K562 (cell line): Measurements from ENCODE around the gene SYNRG. TPM values are rescaled to one million over a fixed set of nuclear protein-coding genes. Genes with fewer than 3 reads are reported as not detected.

ENCODE experiments used
- ATAC-seq: fragments of 200-7000 bp; cut with Tn5 transposase; 3 replicates; pipeline ENCODE4 v1.9.1; 2020; ENCODE audit warnings: moderate library complexity
- BruUV-seq: library from RNA; stranded (reverse); fragments of 400-500 nt; replicated peaks from 2 replicates; lab custom pipeline; 2021; lab: Mats Ljungman, UMichigan
- CTCF ChIA-PET: fragments of 300-600 bp; formaldehyde crosslinking; extraction: SDS; loops from one replicate; lab custom pipeline; 2021; ENCODE audit warnings: low intra/inter-chr PET ratio; lab: Yijun Ruan, JAX
- POLR2A ChIA-PET: fragments of 300-600, 350-650 bp; sonication (Branson Sonifier 250); formaldehyde crosslinking; extraction: SDS; loops from one replicate; lab custom pipeline; 2021; ENCODE audit warnings: antibody characterized with exemption, inconsistent platforms; lab: Yijun Ruan, JAX
- DNase-seq, 4 experiments: peaks; one replicate each; pipeline versions ENCODE4 v3.0.0 to v3.0.0-alpha.2; 2011 to 2018; ENCODE audit warnings: low spot score in 3 of 4, mixed read lengths in 3 of 4; ENCODE audit errors: extremely low read depth in 1 of 4
- FAIRE-seq: peaks from 2 replicates; lab custom pipeline; 2011; peaks lifted over from hg19 to GRCh38; lab: Jason Lieb, UNC
- H2AFZ ChIP-seq: 2 replicates; pipeline ENCODE4 v1.6.0; 2011; ENCODE audit warnings: low read depth, low read length, control low read depth, inconsistent platforms
- H3K27ac ChIP-seq: fragments of 200-600 bp; 3 replicates; pipeline ENCODE4 v1.8.0; 2011; ENCODE audit warnings: low read depth, mild to moderate bottlenecking, control low read depth, inconsistent platforms, low read length, moderate library complexity, mixed read lengths; ENCODE audit errors: extremely low read depth
- H3K27me3 ChIP-seq, 2 experiments: fragments of 300-600 bp in 1 of 2; 2 replicates in 1 of 2; 3 replicates in 1 of 2; pipeline versions ENCODE4 v1.6.0 to v1.8.0; 2011; ENCODE audit warnings: inconsistent platforms in 2 of 2, low read length in 2 of 2, mild to moderate bottlenecking in 1 of 2, mixed read lengths in 1 of 2, moderate library complexity in 1 of 2; ENCODE audit not compliant: control insufficient read depth in 2 of 2, insufficient read depth in 2 of 2
- H3K36me3 ChIP-seq: fragments of 300-600 bp; 3 replicates; pipeline ENCODE4 v1.8.0; 2011; ENCODE audit warnings: mild to moderate bottlenecking, low read length, inconsistent platforms; ENCODE audit not compliant: control insufficient read depth, insufficient read depth
- H3K4me1 ChIP-seq, 2 experiments: fragments of 200-600 bp in 1 of 2; replicated peaks in 1 of 2; 2 replicates in 1 of 2; 3 replicates in 1 of 2; pipeline versions ENCODE4 v1.5.1 to v1.8.0; 2011; ENCODE audit warnings: inconsistent platforms in 2 of 2, low read length in 2 of 2, mild to moderate bottlenecking in 1 of 2, mixed read lengths in 1 of 2, moderate library complexity in 1 of 2; ENCODE audit not compliant: control insufficient read depth in 2 of 2, insufficient read depth in 2 of 2
- H3K4me2 ChIP-seq: 2 replicates; pipeline ENCODE4 v1.6.1; 2011; ENCODE audit warnings: low read length, control low read depth, inconsistent platforms, mixed read lengths; ENCODE audit not compliant: insufficient read depth
- H3K4me3 ChIP-seq: fragments of 200-600 bp; sonication (generic), shearing (Covaris generic); 2 replicates; pipeline ENCODE4 v1.5.1; 2016; ENCODE audit warnings: control low read depth, inconsistent platforms
- H3K79me2 ChIP-seq: fragments of 200-600 bp; 3 replicates; pipeline ENCODE4 v1.8.0; 2011; ENCODE audit warnings: low read length, inconsistent platforms; ENCODE audit not compliant: control insufficient read depth, insufficient read depth
- H3K9ac ChIP-seq, 2 experiments: 2 replicates each; pipeline versions ENCODE4 v1.6.0 to v1.6.1; 2011; ENCODE audit warnings: low read depth in 2 of 2, low read length in 2 of 2, control low read depth in 1 of 2, inconsistent platforms in 1 of 2, mild to moderate bottlenecking in 1 of 2, mixed read lengths in 1 of 2; ENCODE audit not compliant: insufficient read depth in 1 of 2
- H3K9me1 ChIP-seq: one replicate; pipeline ENCODE4 v1.6.0; 2011; ENCODE audit warnings: inconsistent platforms, mild to moderate bottlenecking, low read length, moderate library complexity; ENCODE audit not compliant: control insufficient read depth, insufficient read depth
- H3K9me3 ChIP-seq: replicated peaks from 2 replicates; pipeline ENCODE4 v1.5.1; 2011; ENCODE audit warnings: low read depth, low read length, inconsistent platforms; ENCODE audit not compliant: control insufficient read depth, insufficient read depth
- H4K20me1 ChIP-seq: replicated peaks from 2 replicates; pipeline ENCODE4 v1.6.1; 2011; ENCODE audit warnings: low read length, inconsistent platforms, mixed read lengths; ENCODE audit not compliant: control insufficient read depth, insufficient read depth
- ARNT ChIP-seq, 2 experiments: fragments of 450-650 bp; IDR thresholded peaks; 2 replicates each; pipeline ENCODE4 v1.6.1; 2016; ENCODE audit warnings: mild to moderate bottlenecking in 1 of 2
- FOXK1 ChIP-seq: sonication (generic); formaldehyde crosslinking; IDR thresholded peaks from 2 replicates; pipeline ENCODE4 v1.8.0; 2022; ENCODE audit warnings: missing genetic modification reagents, mild to moderate bottlenecking, borderline replicate concordance
- KDM1A ChIP-seq, 2 experiments: fragments of 450-650 bp; IDR thresholded peaks; 2 replicates each; pipeline ENCODE4 v1.6.1; 2016; ENCODE audit warnings: mild to moderate bottlenecking in 2 of 2
- MEF2D ChIP-seq: conservative IDR thresholded peaks from 2 replicates; pipeline ENCODE4 v1.6.1; 2016; ENCODE audit warnings: low read depth, missing genetic modification characterization, missing compliant biosample characterization
- NCOA6 ChIP-seq: fragments of 450-650 bp; IDR thresholded peaks from 2 replicates; pipeline ENCODE4 v1.6.1; 2017; ENCODE audit warnings: mild to moderate bottlenecking
- PCBP2 ChIP-seq: fragments of 200-400 bp; formaldehyde crosslinking; IDR thresholded peaks from 2 replicates; pipeline ENCODE4 v1.6.1; 2018; ENCODE audit warnings: low read length, low read depth, mild to moderate bottlenecking, moderate library complexity; ENCODE audit not compliant: poor library complexity, severe bottlenecking
- PYGO2 ChIP-seq: fragments of 450-650 bp; IDR thresholded peaks from 2 replicates; pipeline ENCODE4 v1.6.1; 2016; ENCODE audit warnings: mild to moderate bottlenecking, missing genetic modification characterization, moderate library complexity, missing compliant biosample characterization
- TAL1 ChIP-seq: fragments of 450-650 bp; IDR thresholded peaks from 2 replicates; pipeline ENCODE4 v1.6.1; 2016; ENCODE audit warnings: mild to moderate bottlenecking
- ZEB2 ChIP-seq: fragments of 450-650 bp; IDR thresholded peaks from 2 replicates; pipeline ENCODE4 v1.6.1; 2016
- ZFP36 ChIP-seq: fragments of 150-350 bp; IDR thresholded peaks from 2 replicates; pipeline ENCODE4 v1.6.1; 2018; ENCODE audit warnings: low read length, low read depth; ENCODE audit not compliant: partially characterized antibody
- WGBS: fragments of 100-300 bp; shearing (Covaris generic); methylation state at CpG from one replicate; pipeline ENCODE4 v1.1.6; 2016; ENCODE audit warnings: low coverage, mixed read lengths; ENCODE audit not compliant: insufficient coverage; ENCODE audit errors: missing lambda C conversion rate; 5-methylcytosine and 5-hydroxymethylcytosine counted together
- in situ Hi-C: fragments of 300-500 bp; cut with MboI; formaldehyde crosslinking; loops from 4 replicates; pipeline ENCODE4 v1.15.0; 2018; ENCODE audit warnings: inconsistent platforms, mixed read lengths
- intact Hi-C: fragments of 100-400 bp; cut with micrococcal nuclease; formaldehyde crosslinking; loops from 2 replicates; pipeline ENCODE4 v1.14.2; 2022
- polyA plus RNA-seq, 8 experiments: library from polyadenylated mRNA; depleted of rRNA in 4 of 8; stranded (reverse) in 5 of 8; unstranded in 3 of 8; fragments of >200 nt; fragmentation: Nextera tagmentation in 2 of 8; fragmentation: Illumina TruSeq in 1 of 8; extraction: Ambion mirVana in 2 of 8; extraction: Trizol in 1 of 8; gene quantifications; 2 replicates each; pipeline versions ENCODE4 v1.2.1 to v1.2.3, GENCODE V29; 2011 to 2014; ENCODE audit warnings: inconsistent platforms in 1 of 8, missing spikeins in 1 of 8
- total RNA-seq, 7 experiments: library from RNA; depleted of rRNA in 6 of 7; stranded (reverse); fragments of >200 nt in 6 of 7; fragmentation: Illumina TruSeq in 2 of 7; extraction: Trizol in 2 of 7; gene quantifications; 2 replicates each; pipeline versions ENCODE4 v1.2.1 to v1.2.3, GENCODE V29; 2011 to 2021; ENCODE audit warnings: low replicate concordance in 1 of 7
- TF ChIP-seq, protein P1 (sequence below): sonication (generic); formaldehyde crosslinking; IDR thresholded peaks from 2 replicates; pipeline ENCODE4 v1.9.0; 2022; ENCODE audit warnings: mild to moderate bottlenecking, missing genetic modification reagents
- TF ChIP-seq, protein P2 (sequence below), 2 experiments: fragments of 450-650 bp in 1 of 2; IDR thresholded peaks; 2 replicates each; pipeline ENCODE4 v1.6.1; 2011 to 2017; ENCODE audit warnings: low read depth in 2 of 2, antibody characterized with exemption in 1 of 2, borderline replicate concordance in 1 of 2, low read length in 1 of 2, mild to moderate bottlenecking in 1 of 2, mixed read lengths in 1 of 2; ENCODE audit not compliant: control insufficient read depth in 1 of 2
- TF ChIP-seq, protein P3 (sequence below), 2 experiments: fragments of 450-650 bp in 1 of 2; sonication (generic) in 1 of 2; formaldehyde crosslinking; conservative IDR thresholded peaks; 2 replicates each; pipeline versions ENCODE4 v1.4.0 to v1.8.1; 2020 to 2022; ENCODE audit warnings: mild to moderate bottlenecking in 1 of 2, missing genetic modification reagents in 1 of 2

The SYNRG gene
- total and polyA plus RNA-seq, 9 of the 15 experiments (the other 6 are each of a cell fraction or from before 2014, with no cell fraction given), result 2.9 to 28.2 (median 15.1) TPM

DNA sequence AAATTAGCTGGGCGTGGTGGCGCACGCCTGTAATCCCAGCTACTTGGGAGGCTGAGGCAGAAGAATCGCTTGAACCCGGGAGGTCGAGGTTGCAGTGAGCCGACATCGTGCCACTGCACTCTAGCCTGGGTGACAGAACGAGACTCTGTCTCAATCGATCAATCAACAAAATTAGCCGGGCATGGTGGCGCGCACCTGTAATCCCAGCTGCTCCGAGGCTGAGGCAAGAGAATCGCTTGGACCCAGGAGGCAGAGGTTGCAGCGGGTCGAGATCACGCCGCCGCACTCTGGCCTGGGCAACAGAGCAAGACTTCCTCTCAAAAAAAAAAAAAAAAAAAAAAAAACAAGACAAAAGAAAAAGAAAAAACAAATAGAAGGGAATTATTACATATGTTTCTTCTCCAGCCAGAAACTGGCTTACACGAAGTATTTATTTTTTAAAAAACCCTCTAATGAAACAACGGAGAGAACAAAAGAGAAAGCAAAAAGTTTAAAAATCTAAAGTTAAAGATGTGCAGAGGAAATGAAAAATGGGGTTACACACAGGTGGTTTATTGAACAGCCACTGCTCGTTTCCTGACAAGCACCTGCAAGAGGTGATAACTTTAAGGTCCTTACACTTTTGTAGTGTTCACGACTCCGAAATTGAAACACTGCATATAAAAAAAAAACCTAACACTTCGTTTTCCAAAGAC is 1.4 kb downstream of the SYNRG start:
- CTCF ChIA-PET, result no interaction called here
- H3K4me1 ChIP-seq, result peaks cover 2 to 9% of the 10 kb centered on the region in 2 experiments; a peak in 3 of 5 replicates
- H3K79me2 ChIP-seq, result peaks cover 49% of the 10 kb centered on the region
- no peaks in the 10 kb centered on the region for H3K27me3 ChIP-seq
- ATAC-seq (no peak), FAIRE-seq (no peak), DNase-seq (no peak)
- intact Hi-C loops, result no loop called here
- no peaks in the 10 kb centered on the region for H4K20me1 ChIP-seq
- H3K9ac ChIP-seq, result peak overlapping the region in 1 of 2 experiments; percentile 81; a peak in 1 of 4 replicates
- H3K36me3 ChIP-seq, result peaks cover 17% of the 10 kb centered on the region; the same call in 1 of the 3 replicates
- in situ Hi-C loops, result no loop called here
- no peaks in the 10 kb centered on the region for H3K9me1 ChIP-seq
- peak overlapping the region; percentile 79 for H3K4me2 ChIP-seq
- no TSS peak for BruUV-seq
- peak overlapping the region; percentile 98 for H3K4me3 ChIP-seq
- H2AFZ ChIP-seq, result no peak overlapping the region
- no peak overlapping the region for H3K27ac ChIP-seq
- 75% methylated on average over 17 of the region's 26 CpGs for WGBS
- H3K9me3 ChIP-seq, result no peaks in the 10 kb centered on the region
- POLR2A ChIA-PET, result interaction anchor here (0.6 to 1.7 kb wide), 5 partner anchors 10 to 116 kb away, joined by 3 to 6 read pairs (median 3); no protein-coding TSS in a partner anchor
- TF ChIP-seq FOXK1 (no peak), NCOA6 (no peak), ARNT (IDR thresholded peaks at IDR 0.05) (no peak), PYGO2 (no peak), KDM1A (IDR thresholded peaks at IDR 0.05) (0 out of 4 replicates have a peak, but pooled peaks of 1 of the 2 experiments have one; percentile 10), TAL1 (no peak), ZEB2 (no peak), PCBP2 (no peak), MEF2D (no peak), ZFP36 (peak; percentile 8)
- TF ChIP-seq, protein P1, sequence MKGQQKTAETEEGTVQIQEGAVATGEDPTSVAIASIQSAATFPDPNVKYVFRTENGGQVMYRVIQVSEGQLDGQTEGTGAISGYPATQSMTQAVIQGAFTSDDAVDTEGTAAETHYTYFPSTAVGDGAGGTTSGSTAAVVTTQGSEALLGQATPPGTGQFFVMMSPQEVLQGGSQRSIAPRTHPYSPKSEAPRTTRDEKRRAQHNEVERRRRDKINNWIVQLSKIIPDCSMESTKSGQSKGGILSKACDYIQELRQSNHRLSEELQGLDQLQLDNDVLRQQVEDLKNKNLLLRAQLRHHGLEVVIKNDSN (CRISPR knock-in tag), result no peak
- TF ChIP-seq, protein P2, sequence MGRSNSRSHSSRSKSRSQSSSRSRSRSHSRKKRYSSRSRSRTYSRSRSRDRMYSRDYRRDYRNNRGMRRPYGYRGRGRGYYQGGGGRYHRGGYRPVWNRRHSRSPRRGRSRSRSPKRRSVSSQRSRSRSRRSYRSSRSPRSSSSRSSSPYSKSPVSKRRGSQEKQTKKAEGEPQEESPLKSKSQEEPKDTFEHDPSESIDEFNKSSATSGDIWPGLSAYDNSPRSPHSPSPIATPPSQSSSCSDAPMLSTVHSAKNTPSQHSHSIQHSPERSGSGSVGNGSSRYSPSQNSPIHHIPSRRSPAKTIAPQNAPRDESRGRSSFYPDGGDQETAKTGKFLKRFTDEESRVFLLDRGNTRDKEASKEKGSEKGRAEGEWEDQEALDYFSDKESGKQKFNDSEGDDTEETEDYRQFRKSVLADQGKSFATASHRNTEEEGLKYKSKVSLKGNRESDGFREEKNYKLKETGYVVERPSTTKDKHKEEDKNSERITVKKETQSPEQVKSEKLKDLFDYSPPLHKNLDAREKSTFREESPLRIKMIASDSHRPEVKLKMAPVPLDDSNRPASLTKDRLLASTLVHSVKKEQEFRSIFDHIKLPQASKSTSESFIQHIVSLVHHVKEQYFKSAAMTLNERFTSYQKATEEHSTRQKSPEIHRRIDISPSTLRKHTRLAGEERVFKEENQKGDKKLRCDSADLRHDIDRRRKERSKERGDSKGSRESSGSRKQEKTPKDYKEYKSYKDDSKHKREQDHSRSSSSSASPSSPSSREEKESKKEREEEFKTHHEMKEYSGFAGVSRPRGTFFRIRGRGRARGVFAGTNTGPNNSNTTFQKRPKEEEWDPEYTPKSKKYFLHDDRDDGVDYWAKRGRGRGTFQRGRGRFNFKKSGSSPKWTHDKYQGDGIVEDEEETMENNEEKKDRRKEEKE (IDR thresholded peaks at IDR 0.05; ENCODE audit: borderline replicate concordance in 1 of 2, control insufficient read depth in 1 of 2, low read depth in 2 of 2, low read length in 1 of 2), result no peak
- TF ChIP-seq, protein P3, sequence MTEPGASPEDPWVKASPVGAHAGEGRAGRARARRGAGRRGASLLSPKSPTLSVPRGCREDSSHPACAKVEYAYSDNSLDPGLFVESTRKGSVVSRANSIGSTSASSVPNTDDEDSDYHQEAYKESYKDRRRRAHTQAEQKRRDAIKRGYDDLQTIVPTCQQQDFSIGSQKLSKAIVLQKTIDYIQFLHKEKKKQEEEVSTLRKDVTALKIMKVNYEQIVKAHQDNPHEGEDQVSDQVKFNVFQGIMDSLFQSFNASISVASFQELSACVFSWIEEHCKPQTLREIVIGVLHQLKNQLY (CRISPR knock-in tag; conservative IDR thresholded peaks at IDR 0.05), result no peak
